WTC11 (cell line): ENCODE measurements around the gene LDLRAD3. TPM values are rescaled to one million over a fixed set of nuclear protein-coding genes. Genes with fewer than 3 reads are reported as not detected.

ENCODE experiments used
- ATAC-seq: fragments of 200-7000 bp; cut with Tn5 transposase; 2 replicates; pipeline ENCODE4 v1.10.0; 2021; ENCODE audit warnings: mild to moderate bottlenecking, moderate library complexity
- CTCF ChIA-PET: fragments of 300-600 bp; sonication (Branson Sonifier 250); formaldehyde crosslinking; loops from one replicate; lab custom pipeline; 2021; ENCODE audit warnings: antibody characterized with exemption; lab: Charles Lee
- POLR2A ChIA-PET: fragments of 350-600 bp; sonication (Branson Sonifier 250); formaldehyde crosslinking; loops from one replicate; lab custom pipeline; 2021; ENCODE audit warnings: antibody characterized with exemption; lab: Charles Lee
- DNase-seq: peaks from one replicate; pipeline ENCODE4 v3.0.0; 2021; ENCODE audit warnings: low spot score
- H3K27ac Mint-ChIP-seq: 2 replicates; pipeline ENCODE4 v1.8.0; 2021; ENCODE audit warnings: mixed read lengths
- H3K27me3 Mint-ChIP-seq: 2 replicates; pipeline ENCODE4 v1.8.0; 2021; ENCODE audit warnings: low read depth, mild to moderate bottlenecking, moderate library complexity, mixed read lengths
- H3K36me3 Mint-ChIP-seq: 2 replicates; pipeline ENCODE4 v1.8.0; 2021; ENCODE audit warnings: mixed read lengths
- H3K4me1 Mint-ChIP-seq: 2 replicates; pipeline ENCODE4 v1.8.0; 2022; ENCODE audit warnings: mixed read lengths
- H3K4me3 Mint-ChIP-seq: 2 replicates; pipeline ENCODE4 v1.8.0; 2021; ENCODE audit warnings: mild to moderate bottlenecking, moderate library complexity, mixed read lengths
- H3K9me3 Mint-ChIP-seq: 2 replicates; pipeline ENCODE4 v1.8.0; 2021; ENCODE audit warnings: mixed read lengths
- ETV6 ChIP-seq: sonication (generic); formaldehyde crosslinking; IDR thresholded peaks from 2 replicates; pipeline ENCODE4 v1.8.1; 2022; ENCODE audit warnings: mild to moderate bottlenecking, missing genetic modification reagents
- JAZF1 ChIP-seq: fragments of 250-450 bp; sonication (Bioruptor Pico); IDR thresholded peaks from 2 replicates; pipeline ENCODE4 v1.9.0; 2021; ENCODE audit warnings: moderate library complexity, mild to moderate bottlenecking, inconsistent platforms
- JUN ChIP-seq: sonication (generic); formaldehyde crosslinking; IDR thresholded peaks from 2 replicates; pipeline ENCODE4 v1.8.0; 2023; ENCODE audit warnings: mild to moderate bottlenecking, missing genetic modification reagents
- SMAD4 ChIP-seq: sonication (generic); formaldehyde crosslinking; IDR thresholded peaks from 2 replicates; pipeline ENCODE4 v1.8.0; 2022; ENCODE audit warnings: mild to moderate bottlenecking, missing genetic modification reagents
- ZBTB21 ChIP-seq: sonication (generic); formaldehyde crosslinking; IDR thresholded peaks from 2 replicates; pipeline ENCODE4 v1.8.1; 2023; ENCODE audit warnings: mild to moderate bottlenecking, missing genetic modification reagents, borderline replicate concordance
- ZNF121 ChIP-seq: sonication (generic); formaldehyde crosslinking; IDR thresholded peaks from 2 replicates; pipeline ENCODE4 v1.8.0; 2023; ENCODE audit warnings: missing genetic modification reagents
- ZNF138 ChIP-seq: sonication (generic); formaldehyde crosslinking; conservative IDR thresholded peaks from 2 replicates; pipeline ENCODE4 v1.8.1; 2022; ENCODE audit warnings: mild to moderate bottlenecking, moderate library complexity, missing genetic modification reagents
- ZNF232 ChIP-seq: sonication (generic); formaldehyde crosslinking; IDR thresholded peaks from 2 replicates; pipeline ENCODE4 v1.8.0; 2022; ENCODE audit warnings: mild to moderate bottlenecking, missing genetic modification reagents
- ZNF263 ChIP-seq: sonication (generic); formaldehyde crosslinking; IDR thresholded peaks from 2 replicates; pipeline ENCODE4 v1.8.1; 2022; ENCODE audit warnings: low read depth, mild to moderate bottlenecking, moderate library complexity, missing genetic modification reagents
- ZNF317 ChIP-seq: sonication (generic); formaldehyde crosslinking; IDR thresholded peaks from 2 replicates; pipeline ENCODE4 v1.8.1; 2023; ENCODE audit warnings: low read depth, mild to moderate bottlenecking, moderate library complexity, missing genetic modification reagents, borderline replicate concordance
- total RNA-seq: library from RNA; stranded (reverse); gene quantifications from 3 replicates; pipeline ENCODE4 v1.2.3, GENCODE V29; 2021
- TF ChIP-seq, protein P1 (sequence below): sonication (generic); formaldehyde crosslinking; IDR thresholded peaks from 2 replicates; pipeline ENCODE4 v1.8.1; 2023; ENCODE audit warnings: mild to moderate bottlenecking, missing genetic modification reagents, borderline replicate concordance
- TF ChIP-seq, protein P2 (sequence below): sonication (generic); formaldehyde crosslinking; IDR thresholded peaks from 2 replicates; pipeline ENCODE4 v1.8.1; 2023; ENCODE audit warnings: mild to moderate bottlenecking, missing genetic modification reagents, moderate library complexity
- TF ChIP-seq, protein P3 (sequence below): sonication (generic); formaldehyde crosslinking; IDR thresholded peaks from 2 replicates; pipeline ENCODE4 v1.8.0; 2022; ENCODE audit warnings: mild to moderate bottlenecking, missing genetic modification reagents
- TF ChIP-seq, protein P4 (sequence below): fragments of 200-600 bp; IDR thresholded peaks from 2 replicates; pipeline ENCODE4 v1.8.0; 2022; ENCODE audit warnings: antibody characterized with exemption
- TF ChIP-seq, protein P5 (sequence below): sonication (generic); formaldehyde crosslinking; IDR thresholded peaks from 2 replicates; pipeline ENCODE4 v1.8.0; 2022; ENCODE audit warnings: missing genetic modification reagents
- TF ChIP-seq, protein P6 (sequence below): sonication (generic); formaldehyde crosslinking; IDR thresholded peaks from 2 replicates; pipeline ENCODE4 v1.8.1; 2023; ENCODE audit warnings: mild to moderate bottlenecking, missing genetic modification reagents, moderate library complexity
- TF ChIP-seq, protein P7 (sequence below): sonication (generic); formaldehyde crosslinking; IDR thresholded peaks from 2 replicates; pipeline ENCODE4 v1.8.1; 2023; ENCODE audit warnings: mild to moderate bottlenecking, moderate library complexity, missing genetic modification reagents
- TF ChIP-seq, protein P8 (sequence below): sonication (generic); formaldehyde crosslinking; IDR thresholded peaks from 2 replicates; pipeline ENCODE4 v1.8.1; 2022; ENCODE audit warnings: missing genetic modification reagents, borderline replicate concordance
- TF ChIP-seq, protein P9 (sequence below): fragments of 250-450 bp; sonication (Bioruptor Pico); conservative IDR thresholded peaks from 2 replicates; pipeline ENCODE4 v1.9.0; 2021; ENCODE audit warnings: mild to moderate bottlenecking

LDLRAD3 gene
- total RNA-seq, 1 experiment from 2014 or later: 14.5 TPM

DNA sequence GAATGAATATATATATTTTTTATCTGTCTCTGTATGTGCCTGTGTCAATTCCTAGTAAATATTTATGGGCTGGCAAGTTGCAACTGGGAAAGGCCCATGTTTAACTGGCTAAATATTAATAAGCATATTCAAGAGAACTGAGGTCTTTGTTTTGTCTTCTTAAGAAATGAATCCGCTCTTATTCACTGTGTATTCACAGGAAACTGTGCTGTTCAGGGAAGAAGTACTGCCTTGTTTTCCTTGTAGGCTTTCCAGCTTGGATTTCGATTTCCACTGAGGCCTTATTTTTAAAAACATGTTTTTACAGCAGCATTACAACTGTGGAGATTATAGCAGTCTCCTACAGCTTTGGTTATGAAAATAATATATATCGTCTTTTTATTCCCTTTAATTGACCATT is 64.7 kb downstream of the LDLRAD3 start (continued):
- TF ChIP-seq, protein P1, sequence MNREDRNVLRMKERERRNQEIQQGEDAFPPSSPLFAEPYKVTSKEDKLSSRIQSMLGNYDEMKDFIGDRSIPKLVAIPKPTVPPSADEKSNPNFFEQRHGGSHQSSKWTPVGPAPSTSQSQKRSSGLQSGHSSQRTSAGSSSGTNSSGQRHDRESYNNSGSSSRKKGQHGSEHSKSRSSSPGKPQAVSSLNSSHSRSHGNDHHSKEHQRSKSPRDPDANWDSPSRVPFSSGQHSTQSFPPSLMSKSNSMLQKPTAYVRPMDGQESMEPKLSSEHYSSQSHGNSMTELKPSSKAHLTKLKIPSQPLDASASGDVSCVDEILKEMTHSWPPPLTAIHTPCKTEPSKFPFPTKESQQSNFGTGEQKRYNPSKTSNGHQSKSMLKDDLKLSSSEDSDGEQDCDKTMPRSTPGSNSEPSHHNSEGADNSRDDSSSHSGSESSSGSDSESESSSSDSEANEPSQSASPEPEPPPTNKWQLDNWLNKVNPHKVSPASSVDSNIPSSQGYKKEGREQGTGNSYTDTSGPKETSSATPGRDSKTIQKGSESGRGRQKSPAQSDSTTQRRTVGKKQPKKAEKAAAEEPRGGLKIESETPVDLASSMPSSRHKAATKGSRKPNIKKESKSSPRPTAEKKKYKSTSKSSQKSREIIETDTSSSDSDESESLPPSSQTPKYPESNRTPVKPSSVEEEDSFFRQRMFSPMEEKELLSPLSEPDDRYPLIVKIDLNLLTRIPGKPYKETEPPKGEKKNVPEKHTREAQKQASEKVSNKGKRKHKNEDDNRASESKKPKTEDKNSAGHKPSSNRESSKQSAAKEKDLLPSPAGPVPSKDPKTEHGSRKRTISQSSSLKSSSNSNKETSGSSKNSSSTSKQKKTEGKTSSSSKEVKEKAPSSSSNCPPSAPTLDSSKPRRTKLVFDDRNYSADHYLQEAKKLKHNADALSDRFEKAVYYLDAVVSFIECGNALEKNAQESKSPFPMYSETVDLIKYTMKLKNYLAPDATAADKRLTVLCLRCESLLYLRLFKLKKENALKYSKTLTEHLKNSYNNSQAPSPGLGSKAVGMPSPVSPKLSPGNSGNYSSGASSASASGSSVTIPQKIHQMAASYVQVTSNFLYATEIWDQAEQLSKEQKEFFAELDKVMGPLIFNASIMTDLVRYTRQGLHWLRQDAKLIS (CRISPR knock-in tag): no peak
- TF ChIP-seq, protein P2, sequence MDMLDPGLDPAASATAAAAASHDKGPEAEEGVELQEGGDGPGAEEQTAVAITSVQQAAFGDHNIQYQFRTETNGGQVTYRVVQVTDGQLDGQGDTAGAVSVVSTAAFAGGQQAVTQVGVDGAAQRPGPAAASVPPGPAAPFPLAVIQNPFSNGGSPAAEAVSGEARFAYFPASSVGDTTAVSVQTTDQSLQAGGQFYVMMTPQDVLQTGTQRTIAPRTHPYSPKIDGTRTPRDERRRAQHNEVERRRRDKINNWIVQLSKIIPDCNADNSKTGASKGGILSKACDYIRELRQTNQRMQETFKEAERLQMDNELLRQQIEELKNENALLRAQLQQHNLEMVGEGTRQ (CRISPR knock-in tag): no peak
- TF ChIP-seq JUN (no peak), ZNF232 (CRISPR knock-in tag) (no peak), ZNF317 (CRISPR knock-in tag) (no peak), ETV6 (CRISPR knock-in tag) (no peak), JAZF1 (CRISPR knock-in tag) (no peak)
- TF ChIP-seq, protein P3, sequence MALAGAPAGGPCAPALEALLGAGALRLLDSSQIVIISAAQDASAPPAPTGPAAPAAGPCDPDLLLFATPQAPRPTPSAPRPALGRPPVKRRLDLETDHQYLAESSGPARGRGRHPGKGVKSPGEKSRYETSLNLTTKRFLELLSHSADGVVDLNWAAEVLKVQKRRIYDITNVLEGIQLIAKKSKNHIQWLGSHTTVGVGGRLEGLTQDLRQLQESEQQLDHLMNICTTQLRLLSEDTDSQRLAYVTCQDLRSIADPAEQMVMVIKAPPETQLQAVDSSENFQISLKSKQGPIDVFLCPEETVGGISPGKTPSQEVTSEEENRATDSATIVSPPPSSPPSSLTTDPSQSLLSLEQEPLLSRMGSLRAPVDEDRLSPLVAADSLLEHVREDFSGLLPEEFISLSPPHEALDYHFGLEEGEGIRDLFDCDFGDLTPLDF: no peak
- TF ChIP-seq, protein P4, sequence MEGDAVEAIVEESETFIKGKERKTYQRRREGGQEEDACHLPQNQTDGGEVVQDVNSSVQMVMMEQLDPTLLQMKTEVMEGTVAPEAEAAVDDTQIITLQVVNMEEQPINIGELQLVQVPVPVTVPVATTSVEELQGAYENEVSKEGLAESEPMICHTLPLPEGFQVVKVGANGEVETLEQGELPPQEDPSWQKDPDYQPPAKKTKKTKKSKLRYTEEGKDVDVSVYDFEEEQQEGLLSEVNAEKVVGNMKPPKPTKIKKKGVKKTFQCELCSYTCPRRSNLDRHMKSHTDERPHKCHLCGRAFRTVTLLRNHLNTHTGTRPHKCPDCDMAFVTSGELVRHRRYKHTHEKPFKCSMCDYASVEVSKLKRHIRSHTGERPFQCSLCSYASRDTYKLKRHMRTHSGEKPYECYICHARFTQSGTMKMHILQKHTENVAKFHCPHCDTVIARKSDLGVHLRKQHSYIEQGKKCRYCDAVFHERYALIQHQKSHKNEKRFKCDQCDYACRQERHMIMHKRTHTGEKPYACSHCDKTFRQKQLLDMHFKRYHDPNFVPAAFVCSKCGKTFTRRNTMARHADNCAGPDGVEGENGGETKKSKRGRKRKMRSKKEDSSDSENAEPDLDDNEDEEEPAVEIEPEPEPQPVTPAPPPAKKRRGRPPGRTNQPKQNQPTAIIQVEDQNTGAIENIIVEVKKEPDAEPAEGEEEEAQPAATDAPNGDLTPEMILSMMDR: no peak
- TF ChIP-seq, all 79 proteins: peak for 0

DNA sequence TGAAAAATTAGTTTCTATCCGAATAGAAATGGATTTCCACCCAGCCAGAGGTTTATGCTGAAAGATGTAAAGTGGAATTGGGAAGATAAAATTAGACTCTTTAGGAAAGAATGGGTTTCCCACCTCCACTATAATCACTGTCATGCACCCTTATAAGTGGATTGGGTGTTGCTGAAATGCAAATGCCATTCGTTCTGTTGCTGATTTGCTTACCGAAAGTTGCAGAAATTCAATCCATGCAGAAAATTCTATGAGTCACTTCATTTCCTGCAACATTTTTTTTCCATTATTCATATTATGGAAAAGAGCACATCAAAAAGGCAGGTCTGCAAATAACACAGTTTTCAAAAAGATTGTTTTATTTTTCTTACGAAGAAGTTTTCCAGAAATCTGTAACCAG is 65.6 kb downstream of the LDLRAD3 start:
- Mint-ChIP-seq H3K4me3 (no peak overlapping the region), H3K27me3 (no peaks in the 10 kb centered on the region), H3K27ac (no peak overlapping the region), H3K36me3 (peaks cover 18% of the 10 kb centered on the region), H3K4me1 (peaks cover 31% of the 10 kb centered on the region), H3K9me3 (peaks cover 20% of the 10 kb centered on the region)
- ChIA-PET CTCF (no interaction called here), POLR2A (no interaction called here)
- ATAC-seq: no peak
- DNase-seq: no peak
- TF ChIP-seq ZBTB21 (CRISPR knock-in tag) (no peak), ZNF263 (CRISPR knock-in tag) (no peak), ZNF121 (CRISPR knock-in tag) (no peak), ZNF138 (CRISPR knock-in tag) (no peak), SMAD4 (no peak)
- TF ChIP-seq, protein P5, sequence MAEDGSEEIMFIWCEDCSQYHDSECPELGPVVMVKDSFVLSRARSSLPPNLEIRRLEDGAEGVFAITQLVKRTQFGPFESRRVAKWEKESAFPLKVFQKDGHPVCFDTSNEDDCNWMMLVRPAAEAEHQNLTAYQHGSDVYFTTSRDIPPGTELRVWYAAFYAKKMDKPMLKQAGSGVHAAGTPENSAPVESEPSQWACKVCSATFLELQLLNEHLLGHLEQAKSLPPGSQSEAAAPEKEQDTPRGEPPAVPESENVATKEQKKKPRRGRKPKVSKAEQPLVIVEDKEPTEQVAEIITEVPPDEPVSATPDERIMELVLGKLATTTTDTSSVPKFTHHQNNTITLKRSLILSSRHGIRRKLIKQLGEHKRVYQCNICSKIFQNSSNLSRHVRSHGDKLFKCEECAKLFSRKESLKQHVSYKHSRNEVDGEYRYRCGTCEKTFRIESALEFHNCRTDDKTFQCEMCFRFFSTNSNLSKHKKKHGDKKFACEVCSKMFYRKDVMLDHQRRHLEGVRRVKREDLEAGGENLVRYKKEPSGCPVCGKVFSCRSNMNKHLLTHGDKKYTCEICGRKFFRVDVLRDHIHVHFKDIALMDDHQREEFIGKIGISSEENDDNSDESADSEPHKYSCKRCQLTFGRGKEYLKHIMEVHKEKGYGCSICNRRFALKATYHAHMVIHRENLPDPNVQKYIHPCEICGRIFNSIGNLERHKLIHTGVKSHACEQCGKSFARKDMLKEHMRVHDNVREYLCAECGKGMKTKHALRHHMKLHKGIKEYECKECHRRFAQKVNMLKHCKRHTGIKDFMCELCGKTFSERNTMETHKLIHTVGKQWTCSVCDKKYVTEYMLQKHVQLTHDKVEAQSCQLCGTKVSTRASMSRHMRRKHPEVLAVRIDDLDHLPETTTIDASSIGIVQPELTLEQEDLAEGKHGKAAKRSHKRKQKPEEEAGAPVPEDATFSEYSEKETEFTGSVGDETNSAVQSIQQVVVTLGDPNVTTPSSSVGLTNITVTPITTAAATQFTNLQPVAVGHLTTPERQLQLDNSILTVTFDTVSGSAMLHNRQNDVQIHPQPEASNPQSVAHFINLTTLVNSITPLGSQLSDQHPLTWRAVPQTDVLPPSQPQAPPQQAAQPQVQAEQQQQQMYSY (CRISPR knock-in tag): no peak
- TF ChIP-seq, protein P6, sequence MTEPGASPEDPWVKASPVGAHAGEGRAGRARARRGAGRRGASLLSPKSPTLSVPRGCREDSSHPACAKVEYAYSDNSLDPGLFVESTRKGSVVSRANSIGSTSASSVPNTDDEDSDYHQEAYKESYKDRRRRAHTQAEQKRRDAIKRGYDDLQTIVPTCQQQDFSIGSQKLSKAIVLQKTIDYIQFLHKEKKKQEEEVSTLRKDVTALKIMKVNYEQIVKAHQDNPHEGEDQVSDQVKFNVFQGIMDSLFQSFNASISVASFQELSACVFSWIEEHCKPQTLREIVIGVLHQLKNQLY (CRISPR knock-in tag): no peak
- TF ChIP-seq, protein P7, sequence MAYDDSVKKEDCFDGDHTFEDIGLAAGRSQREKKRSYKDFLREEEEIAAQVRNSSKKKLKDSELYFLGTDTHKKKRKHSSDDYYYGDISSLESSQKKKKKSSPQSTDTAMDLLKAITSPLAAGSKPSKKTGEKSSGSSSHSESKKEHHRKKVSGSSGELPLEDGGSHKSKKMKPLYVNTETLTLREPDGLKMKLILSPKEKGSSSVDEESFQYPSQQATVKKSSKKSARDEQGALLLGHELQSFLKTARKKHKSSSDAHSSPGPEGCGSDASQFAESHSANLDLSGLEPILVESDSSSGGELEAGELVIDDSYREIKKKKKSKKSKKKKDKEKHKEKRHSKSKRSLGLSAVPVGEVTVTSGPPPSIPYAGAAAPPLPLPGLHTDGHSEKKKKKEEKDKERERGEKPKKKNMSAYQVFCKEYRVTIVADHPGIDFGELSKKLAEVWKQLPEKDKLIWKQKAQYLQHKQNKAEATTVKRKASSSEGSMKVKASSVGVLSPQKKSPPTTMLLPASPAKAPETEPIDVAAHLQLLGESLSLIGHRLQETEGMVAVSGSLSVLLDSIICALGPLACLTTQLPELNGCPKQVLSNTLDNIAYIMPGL: no peak
- TF ChIP-seq, protein P8, sequence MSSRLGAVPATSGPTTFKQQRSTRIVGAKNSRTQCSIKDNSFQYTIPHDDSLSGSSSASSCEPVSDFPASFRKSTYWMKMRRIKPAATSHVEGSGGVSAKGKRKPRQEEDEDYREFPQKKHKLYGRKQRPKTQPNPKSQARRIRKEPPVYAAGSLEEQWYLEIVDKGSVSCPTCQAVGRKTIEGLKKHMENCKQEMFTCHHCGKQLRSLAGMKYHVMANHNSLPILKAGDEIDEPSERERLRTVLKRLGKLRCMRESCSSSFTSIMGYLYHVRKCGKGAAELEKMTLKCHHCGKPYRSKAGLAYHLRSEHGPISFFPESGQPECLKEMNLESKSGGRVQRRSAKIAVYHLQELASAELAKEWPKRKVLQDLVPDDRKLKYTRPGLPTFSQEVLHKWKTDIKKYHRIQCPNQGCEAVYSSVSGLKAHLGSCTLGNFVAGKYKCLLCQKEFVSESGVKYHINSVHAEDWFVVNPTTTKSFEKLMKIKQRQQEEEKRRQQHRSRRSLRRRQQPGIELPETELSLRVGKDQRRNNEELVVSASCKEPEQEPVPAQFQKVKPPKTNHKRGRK: no peak
- TF ChIP-seq, protein P9, sequence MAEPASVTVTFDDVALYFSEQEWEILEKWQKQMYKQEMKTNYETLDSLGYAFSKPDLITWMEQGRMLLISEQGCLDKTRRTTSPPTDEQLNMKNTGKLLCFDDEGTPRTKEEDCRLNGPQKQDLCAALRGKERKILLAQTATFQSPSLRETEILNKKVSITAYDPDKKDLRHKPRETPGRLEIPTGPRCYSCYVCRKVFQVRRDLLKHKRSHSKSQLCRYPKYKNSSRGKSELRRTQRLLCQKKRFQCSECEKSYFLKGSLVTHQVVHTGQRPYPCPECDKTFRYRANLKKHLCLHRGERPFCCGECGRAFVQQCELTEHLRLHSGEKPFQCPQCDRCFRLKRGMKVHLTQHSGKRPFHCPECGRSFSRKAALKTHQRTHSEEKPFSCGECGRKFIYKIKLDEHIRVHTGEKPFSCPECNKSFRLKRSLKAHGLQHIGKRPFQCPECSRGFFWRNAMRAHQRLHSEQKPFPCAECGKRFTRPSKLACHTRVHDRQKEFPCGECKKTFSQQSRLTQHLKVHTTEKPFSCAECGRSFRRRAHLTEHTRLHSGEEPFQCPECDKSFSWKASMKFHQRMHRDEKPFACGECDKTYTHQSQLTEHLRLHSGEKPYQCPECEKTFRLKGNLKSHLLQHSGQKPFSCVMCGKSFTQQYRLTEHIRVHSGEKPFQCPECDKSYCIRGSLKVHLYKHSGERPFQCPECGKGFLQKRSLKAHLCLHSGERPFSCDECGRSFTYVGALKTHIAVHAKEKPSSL (CRISPR knock-in tag): no peak
